Skeletal muscle satellite cell (primary cell): Measurements from ENCODE around the gene KRT32. TPM values are rescaled to one million over a fixed set of nuclear protein-coding genes. Genes with fewer than 3 reads are reported as not detected.

Source experiments
- H3K27me3 ChIP-seq: 2 replicates; pipeline ENCODE4 v1.7.0; 2013; ENCODE audit warnings: low read length; ENCODE audit not compliant: control insufficient read depth, insufficient read depth
- H3K36me3 ChIP-seq: 2 replicates; pipeline ENCODE4 v1.7.0; 2013; ENCODE audit warnings: mild to moderate bottlenecking, control low read depth, low read length; ENCODE audit not compliant: insufficient read depth
- H3K4me1 ChIP-seq: 2 replicates; pipeline ENCODE4 v1.7.0; 2013; ENCODE audit warnings: low read length; ENCODE audit not compliant: control insufficient read depth, insufficient read depth
- H3K4me2 ChIP-seq: 2 replicates; pipeline ENCODE4 v1.7.0; 2013; ENCODE audit warnings: mild to moderate bottlenecking, low read length
- H3K4me3 ChIP-seq: 2 replicates; pipeline ENCODE4 v1.7.0; 2013; ENCODE audit warnings: low read length
- H3K9ac ChIP-seq: 2 replicates; pipeline ENCODE4 v1.7.0; 2013; ENCODE audit warnings: mild to moderate bottlenecking, low read depth, low read length, moderate library complexity
- H3K9me3 ChIP-seq: replicated peaks from 2 replicates; pipeline ENCODE4 v1.7.0; 2013; ENCODE audit warnings: mild to moderate bottlenecking, control low read depth, low read length
- total RNA-seq: library from RNA; depleted of rRNA; stranded (reverse); fragments of >200 nt; gene quantifications from 2 replicates; pipeline ENCODE4 v1.2.3, GENCODE V29; 2012; rRNA removed

The KRT32 gene
- total RNA-seq: not detected in 2 replicates

- H3K9ac ChIP-seq: no peak within 1 kb of the TSS
- peaks cover 25% of the 10 kb centered on the region for H3K27me3 ChIP-seq
Observed at GRCh38 chr17:41466988-41467387, at the start of gene KRT32. Gene KRT32, minus strand, starts transcription at chr17:41467386. Its CDS starts 61 bp downstream, at chr17:41467325.

GRCh38 chr17:41516830-41517283, 49.7 kb upstream of the KRT32 start:
- no peaks in the 10 kb centered on the region for H3K9me3 ChIP-seq
- peaks cover 4% of the 10 kb centered on the region for H3K27me3 ChIP-seq
- H3K4me1 ChIP-seq: peaks cover 12% of the 10 kb centered on the region
- no peak overlapping the region for H3K9ac ChIP-seq
- H3K4me2 ChIP-seq: no peak overlapping the region
- no peak overlapping the region for H3K4me3 ChIP-seq
- H3K36me3 ChIP-seq: no peaks in the 10 kb centered on the region

More at GRCh38 chr17:41466988-41467387, at the start of gene KRT32:
- Histone ChIP-seq H3K4me1 (peaks cover 19% of the 10 kb centered on the region), H3K36me3 (no peaks in the 10 kb centered on the region), H3K4me3 (no peak within 1 kb of the TSS), H3K4me2 (no peak within 1 kb of the TSS), H3K9me3 (no peaks in the 10 kb centered on the region)

GRCh38 chr17:41516147-41516829, 49.1 kb upstream of the KRT32 start:
- H3K36me3 ChIP-seq: no peaks in the 10 kb centered on the region
- H3K27me3 ChIP-seq: peaks cover 4% of the 10 kb centered on the region
- H3K9ac ChIP-seq: no peak overlapping the region
- H3K4me2 ChIP-seq: no peak overlapping the region
- H3K4me3 ChIP-seq: no peak overlapping the region
- H3K9me3 ChIP-seq: no peaks in the 10 kb centered on the region
- peaks cover 6% of the 10 kb centered on the region for H3K4me1 ChIP-seq

- Histone ChIP-seq H3K4me2 (no peak overlapping the region), H3K36me3 (no peaks in the 10 kb centered on the region), H3K4me3 (no peak overlapping the region), H3K9me3 (no peaks in the 10 kb centered on the region), H3K4me1 (no peaks in the 10 kb centered on the region), H3K27me3 (peaks cover 11% of the 10 kb centered on the region), H3K9ac (no peak overlapping the region)
Observed at GRCh38 chr17:41513168-41513547, 46.0 kb upstream of the KRT32 start.

- Histone ChIP-seq H3K9me3 (no peaks in the 10 kb centered on the region), H3K4me3 (no peak overlapping the region), H3K4me2 (no peak overlapping the region), H3K9ac (no peak overlapping the region), H3K36me3 (no peaks in the 10 kb centered on the region), H3K27me3 (peaks cover 11% of the 10 kb centered on the region), H3K4me1 (no peaks in the 10 kb centered on the region)
Observed at GRCh38 chr17:41512546-41513167, 45.5 kb upstream of the KRT32 start.

- no peaks in the 10 kb centered on the region for H3K4me1 ChIP-seq
- H3K4me2 ChIP-seq: no peak overlapping the region
- no peaks in the 10 kb centered on the region for H3K9me3 ChIP-seq
- no peak overlapping the region for H3K4me3 ChIP-seq
- no peaks in the 10 kb centered on the region for H3K36me3 ChIP-seq
- H3K9ac ChIP-seq: no peak overlapping the region
- peaks cover 11% of the 10 kb centered on the region for H3K27me3 ChIP-seq
Observed at GRCh38 chr17:41511716-41512115, 44.5 kb upstream of the KRT32 start.

GRCh38 chr17:41511116-41511515, 43.9 kb upstream of the KRT32 start:
- Histone ChIP-seq H3K36me3 (no peaks in the 10 kb centered on the region), H3K4me2 (no peak overlapping the region), H3K9me3 (no peaks in the 10 kb centered on the region), H3K4me3 (no peak overlapping the region), H3K27me3 (peaks cover 17% of the 10 kb centered on the region), H3K9ac (no peak overlapping the region), H3K4me1 (no peaks in the 10 kb centered on the region)

GRCh38 chr17:41510251-41511065, 43.3 kb upstream of the KRT32 start:
- no peaks in the 10 kb centered on the region for H3K36me3 ChIP-seq
- no peaks in the 10 kb centered on the region for H3K9me3 ChIP-seq
- no peak overlapping the region for H3K4me3 ChIP-seq
- H3K27me3 ChIP-seq: peaks cover 18% of the 10 kb centered on the region
- H3K4me2 ChIP-seq: no peak overlapping the region
- H3K9ac ChIP-seq: no peak overlapping the region
- no peaks in the 10 kb centered on the region for H3K4me1 ChIP-seq

GRCh38 chr17:41507315-41507880, 40.2 kb upstream of the KRT32 start:
- no peak overlapping the region for H3K4me2 ChIP-seq
- no peaks in the 10 kb centered on the region for H3K4me1 ChIP-seq
- H3K9ac ChIP-seq: no peak overlapping the region
- H3K27me3 ChIP-seq: peaks cover 14% of the 10 kb centered on the region
- no peaks in the 10 kb centered on the region for H3K36me3 ChIP-seq
- no peaks in the 10 kb centered on the region for H3K9me3 ChIP-seq
- H3K4me3 ChIP-seq: no peak overlapping the region

- Histone ChIP-seq H3K9ac (no peak overlapping the region), H3K4me2 (no peak overlapping the region), H3K27me3 (peaks cover 14% of the 10 kb centered on the region), H3K36me3 (no peaks in the 10 kb centered on the region), H3K4me3 (no peak overlapping the region), H3K4me1 (no peaks in the 10 kb centered on the region), H3K9me3 (no peaks in the 10 kb centered on the region)
Observed at GRCh38 chr17:41505809-41506767, 38.9 kb upstream of the KRT32 start.
